HG02943 (cell line): ENCODE data around the gene AURKAIP1.

Experiments
- ATAC-seq: cut with Tn5 transposase; IDR thresholded peaks from one replicate; pipeline ENCODE4 v1.9.1; 2021; ENCODE audit warnings: mild to moderate bottlenecking, low read depth, moderate library complexity; ENCODE audit not compliant: unreplicated experiment

Gene AURKAIP1

DNA sequence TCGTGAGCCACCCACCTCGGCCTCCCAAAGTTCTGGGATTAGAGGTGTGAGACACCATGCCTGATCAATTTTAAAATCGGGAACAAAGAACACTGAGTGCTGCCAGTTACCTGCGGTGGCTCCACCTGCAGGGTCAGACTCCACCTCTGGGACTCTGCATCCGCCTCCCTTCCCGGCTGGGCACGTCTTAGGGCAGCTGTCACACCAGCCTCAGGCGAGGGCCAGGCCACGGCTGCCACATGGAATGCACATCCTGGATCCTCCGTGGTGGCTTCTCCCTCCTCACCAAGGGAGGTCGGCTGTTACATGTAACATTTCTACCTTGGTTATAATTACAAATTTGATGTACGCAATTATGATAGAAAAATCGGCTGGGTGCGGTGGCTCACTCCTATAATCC, 10.7 kb downstream of the AURKAIP1 start:
- no peak for ATAC-seq

DNA sequence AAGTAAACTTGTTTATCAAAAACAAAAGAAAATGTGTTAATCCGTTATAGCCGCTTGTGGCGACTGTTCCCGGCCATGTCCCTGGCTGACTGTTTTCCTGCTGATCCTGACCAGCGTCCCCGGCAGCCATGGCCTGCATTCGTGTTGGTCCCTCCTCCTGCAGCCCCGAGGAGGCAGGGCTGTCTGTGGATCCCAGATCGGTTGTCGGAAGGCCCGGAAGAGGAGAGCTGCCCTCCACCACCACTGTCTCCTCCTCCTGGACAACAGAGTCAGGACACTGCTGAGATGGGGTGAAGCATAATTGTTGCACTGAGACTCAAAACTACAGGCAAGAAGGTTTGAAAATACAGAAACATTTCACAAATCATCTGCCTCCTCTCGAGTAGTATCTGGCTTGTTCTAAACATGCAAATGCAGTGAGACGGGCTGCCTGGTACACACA, 13.0 kb downstream of the AURKAIP1 start:
- ATAC-seq = no peak

DNA sequence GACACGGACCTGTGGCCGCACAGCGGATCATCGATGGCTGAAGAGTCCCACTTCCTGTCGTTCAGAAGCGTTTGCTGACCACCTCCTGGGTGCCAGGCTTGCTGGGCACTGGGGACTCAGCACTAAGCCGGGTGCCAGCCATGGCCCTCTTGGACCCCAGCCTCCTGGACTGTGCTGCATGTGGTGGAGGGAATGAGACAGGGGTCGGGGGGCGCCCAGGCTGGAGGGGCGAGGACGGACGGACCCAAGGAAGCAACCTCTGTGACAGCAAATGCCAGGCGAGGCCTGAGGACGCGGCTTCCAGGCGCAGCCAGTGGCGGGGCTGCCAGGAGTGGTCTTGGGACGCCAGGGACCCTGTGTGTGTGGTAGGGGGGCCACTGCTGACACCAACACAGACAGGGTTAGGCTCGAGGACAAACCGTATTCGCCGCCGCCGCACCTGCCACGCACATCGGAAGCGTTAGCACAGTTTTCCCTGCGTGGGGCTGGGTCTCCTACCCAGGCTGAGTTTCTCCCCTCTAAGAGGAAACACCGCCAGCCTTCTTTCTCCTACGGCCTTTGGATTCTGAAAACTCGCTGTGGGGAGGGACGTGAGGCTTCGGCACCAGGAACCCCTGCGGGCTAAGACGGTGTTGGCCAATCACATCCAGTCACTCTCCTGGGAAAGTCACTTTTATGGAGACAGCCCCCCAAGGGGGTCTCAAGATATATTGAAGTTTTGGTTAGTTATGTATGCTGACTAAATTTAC, 13.6 kb downstream of the AURKAIP1 start:
- ATAC-seq = no peak

DNA sequence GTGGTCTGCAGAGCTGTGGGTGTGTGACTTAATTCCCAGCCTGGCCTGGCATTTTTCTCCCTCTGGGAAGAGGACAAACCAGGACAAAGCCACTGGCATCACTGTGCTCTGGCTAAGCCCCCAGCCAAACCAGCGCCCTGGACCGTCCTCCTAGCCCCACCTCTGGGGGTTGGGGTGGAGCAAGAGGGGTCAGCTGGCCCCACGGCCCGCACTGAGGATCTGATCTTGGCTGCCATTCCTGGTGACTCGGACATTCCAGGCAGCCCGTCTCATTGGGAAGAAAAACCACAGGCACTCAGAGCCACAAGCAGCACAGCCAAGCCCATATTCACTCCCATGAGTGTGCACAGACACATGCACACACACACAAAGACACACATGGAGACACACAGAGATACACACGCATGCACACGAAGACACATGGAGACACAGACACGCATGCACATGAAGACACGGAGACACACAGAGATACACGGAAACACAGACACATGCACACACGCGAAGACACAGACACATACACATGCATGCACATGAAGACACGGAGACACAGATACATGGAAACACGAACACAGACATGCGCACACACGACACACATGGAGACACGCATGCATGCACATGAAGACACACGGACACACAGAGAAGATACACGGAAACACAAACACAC, 14.4 kb downstream of the AURKAIP1 start:
- ATAC-seq = no peak

DNA sequence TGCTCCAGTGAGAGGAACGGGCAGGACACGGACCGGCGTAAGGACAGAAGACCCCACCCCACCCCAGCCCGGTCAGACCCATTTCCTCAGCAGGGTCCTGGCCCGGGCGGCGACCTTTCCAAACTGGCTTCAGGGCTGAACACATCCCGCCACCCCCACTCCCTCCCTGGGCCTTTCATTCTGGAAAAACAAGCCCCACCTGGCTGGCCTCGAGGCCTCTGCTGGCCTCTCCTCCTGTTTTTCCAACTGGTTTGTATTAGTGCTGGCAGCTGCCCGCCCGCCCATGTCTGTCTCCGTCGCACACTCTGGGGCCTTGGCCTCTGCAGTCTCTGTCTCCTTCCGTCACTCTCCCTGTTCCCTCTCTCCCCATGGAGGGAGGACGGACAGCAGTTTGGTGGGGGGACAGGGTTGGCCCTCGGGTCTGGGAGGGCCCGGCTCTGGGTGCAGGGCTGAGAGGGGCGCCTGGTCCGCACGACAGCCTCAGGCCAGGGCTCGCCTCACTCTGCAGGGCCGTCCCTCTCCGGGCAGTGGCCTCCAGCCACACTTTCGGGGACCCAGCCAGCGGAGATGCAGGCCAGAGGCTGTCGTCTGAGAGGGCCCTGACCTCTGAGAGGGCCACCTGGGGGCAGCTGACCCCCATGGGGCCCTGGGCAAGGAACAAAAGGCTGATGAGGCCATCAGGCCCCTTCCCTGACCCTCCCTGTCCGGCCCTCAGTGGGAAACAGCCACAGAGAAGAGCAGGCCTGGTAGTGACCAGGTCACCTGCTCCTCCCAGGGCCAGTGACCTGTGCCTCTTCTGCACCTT, 15.1 kb downstream of the AURKAIP1 start:
- no peak for ATAC-seq

DNA sequence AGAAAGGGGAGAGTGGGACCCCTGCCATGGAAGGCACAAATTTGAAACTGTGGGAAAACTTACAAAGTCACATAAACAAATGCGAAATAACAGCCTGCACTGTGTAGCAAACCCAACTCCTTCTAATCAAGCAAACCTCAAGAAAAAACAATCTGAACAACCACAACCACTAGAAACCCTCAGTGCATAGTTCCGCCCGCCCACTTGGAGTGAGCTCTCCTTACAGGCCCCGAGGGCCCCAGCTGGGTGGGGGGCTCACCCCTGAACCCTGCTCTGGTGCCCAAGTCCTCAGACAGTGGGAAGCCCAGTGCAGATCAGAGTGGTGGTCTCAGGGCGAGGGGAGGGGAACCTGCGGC, 15.7 kb downstream of the AURKAIP1 start:
- no peak for ATAC-seq

DNA sequence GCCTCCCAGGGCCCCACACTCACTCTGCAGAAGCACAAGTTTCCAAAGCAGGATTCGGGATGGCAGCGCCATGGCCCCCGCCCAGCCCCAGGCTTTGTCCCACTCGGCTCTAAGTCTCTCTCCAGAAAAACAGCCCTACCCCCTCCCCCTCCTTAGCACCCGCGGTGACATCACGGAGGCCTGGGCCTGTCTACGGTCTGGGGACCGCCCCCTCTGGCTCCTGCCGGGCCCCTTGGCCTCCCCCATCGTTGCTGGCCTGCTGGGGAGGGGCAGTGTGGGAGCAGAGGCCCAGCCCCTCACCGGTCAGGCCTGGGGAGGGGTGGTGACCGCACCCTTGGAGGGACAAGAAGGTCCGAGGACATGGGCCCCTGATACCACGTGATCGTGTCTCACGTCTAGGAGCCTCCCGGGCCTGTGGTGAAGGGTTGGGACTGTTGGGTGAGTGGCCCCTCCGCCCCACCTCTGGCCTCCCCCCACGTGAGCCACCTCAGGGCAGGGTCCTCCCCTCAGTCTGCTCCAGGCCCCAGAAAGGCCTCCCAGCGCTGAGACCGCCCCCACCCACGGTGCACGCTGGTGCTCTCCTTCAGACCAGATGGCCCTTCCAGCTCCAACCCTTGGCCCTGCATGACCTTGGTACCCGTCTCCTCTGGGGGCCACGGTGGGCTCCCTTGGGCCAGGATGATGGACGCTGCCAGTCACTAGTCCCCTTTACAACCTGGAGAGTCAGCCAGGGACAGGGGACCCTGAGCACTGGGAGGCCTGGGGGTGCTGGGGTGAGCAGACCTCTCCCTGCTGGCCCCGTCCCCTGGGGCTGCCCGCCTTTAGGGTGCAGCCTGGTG, 16.4 kb downstream of the AURKAIP1 start, which contains the start of gene MXRA8:
TSS of gene MXRA8 (minus strand) at position 123 of the 839 bp plus-strand sequence. CDS start at position 72, 51 bp downstream.
- no peak for ATAC-seq

DNA sequence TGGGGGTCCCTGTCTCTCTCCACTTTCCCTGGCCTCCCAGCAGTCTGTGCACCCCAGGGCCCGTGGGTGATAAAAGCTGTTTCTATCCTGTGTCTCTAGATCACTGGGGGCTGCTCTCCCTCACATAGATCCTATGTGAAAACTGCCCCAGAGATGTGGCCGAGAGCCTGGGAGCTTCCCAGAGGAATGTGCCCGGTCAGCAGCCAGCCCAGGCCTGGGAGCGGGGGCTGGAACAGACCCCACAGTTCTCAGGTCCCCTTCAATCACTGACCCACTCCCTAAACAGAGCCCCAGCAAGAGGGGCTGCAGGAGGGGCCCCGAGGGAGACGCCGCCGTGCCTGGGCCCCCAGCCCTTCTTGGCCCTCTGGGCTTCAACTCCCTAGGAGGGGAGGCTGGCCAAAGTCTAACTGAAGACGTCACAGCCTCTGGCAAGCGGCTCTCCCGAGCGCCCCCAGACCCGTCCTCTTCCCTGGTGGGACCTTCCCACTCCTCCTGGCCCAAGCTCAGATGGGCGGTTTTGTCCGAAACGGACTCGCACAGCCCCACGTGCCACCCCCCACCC, 17.1 kb downstream of the AURKAIP1 start:
- ATAC-seq = no peak

DNA sequence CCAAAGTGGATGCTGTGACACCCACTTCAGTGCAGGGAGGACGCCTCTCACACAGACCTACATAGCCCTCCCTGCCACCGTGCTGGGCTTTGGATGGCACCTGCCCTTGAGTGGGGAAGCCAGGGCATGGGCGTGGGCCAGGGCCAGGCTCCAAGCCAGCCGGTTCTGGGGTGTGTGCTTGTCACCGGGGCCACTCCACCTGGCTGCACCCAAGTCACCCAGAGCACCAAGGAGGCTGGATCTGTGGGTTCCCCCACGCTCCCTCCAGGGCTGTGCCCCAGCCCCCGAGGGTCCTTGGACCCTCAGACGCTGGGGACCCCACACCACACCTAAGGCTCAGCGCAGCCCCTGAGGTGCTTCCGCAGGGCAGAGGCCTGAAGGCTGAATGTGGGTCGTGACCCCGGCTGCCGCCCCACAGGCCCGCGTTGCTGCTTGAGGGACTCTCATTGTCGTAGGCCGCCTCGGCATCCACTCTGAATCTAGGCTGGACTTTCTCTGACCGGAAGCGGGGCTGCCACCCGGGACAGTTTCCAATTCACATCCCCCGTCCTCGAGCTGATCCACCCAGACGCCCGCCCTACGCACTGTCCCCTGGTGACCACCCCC, 18.1 kb downstream of the AURKAIP1 start:
- no peak for ATAC-seq

DNA sequence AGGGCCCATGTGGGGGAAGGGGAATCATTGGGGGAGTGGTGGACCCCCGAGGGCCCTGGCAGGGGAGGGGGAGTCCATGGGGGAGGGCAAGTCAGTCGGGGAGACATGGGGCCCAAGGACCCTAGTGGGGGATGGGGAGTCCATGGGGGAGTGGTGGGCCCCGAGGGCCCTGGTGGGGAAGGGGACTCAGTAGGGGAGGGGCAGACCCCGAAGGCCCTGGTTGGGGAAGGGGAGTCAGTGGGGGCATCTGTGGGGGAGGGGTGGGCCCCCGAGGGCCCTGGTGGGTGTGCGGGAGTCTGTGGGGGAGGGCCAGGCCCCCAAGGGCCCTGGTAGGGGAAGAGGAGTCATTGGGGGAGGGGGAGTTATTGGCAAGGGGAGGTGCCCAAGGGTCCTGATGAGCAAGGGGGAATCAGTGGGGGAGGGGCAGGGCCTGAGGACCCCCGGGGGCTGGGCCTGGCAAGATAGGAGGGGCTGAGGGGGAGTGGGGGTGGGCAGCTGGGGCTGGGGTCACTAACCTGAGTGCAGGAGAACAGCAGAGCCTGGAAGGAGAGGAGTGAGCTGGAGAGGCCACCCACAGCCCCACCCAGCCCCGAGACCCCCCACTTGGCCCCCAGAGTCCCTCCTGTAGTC, 18.7 kb downstream of the AURKAIP1 start:
- ATAC-seq = no peak

DNA sequence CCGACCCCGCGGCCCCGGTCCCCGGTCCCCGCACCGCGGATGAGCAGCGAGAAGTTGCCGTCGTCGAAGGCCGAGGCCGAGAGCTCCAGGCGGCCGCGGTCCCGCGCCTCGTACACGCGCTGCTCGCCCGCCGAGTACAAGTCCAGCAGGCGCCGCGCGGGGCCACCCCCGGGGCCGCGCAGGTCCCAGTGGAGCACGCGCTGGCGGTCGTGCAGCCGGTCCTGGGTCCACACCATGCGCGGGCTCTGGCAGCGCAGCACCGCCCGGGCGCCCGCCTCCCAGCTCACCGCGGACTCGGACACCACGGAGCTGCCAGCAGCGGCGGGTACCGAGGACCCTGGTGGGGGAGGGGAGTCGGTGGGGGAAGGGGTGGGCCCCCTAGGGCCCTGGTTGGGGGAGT, 19.6 kb downstream of the AURKAIP1 start:
- ATAC-seq = no peak

DNA sequence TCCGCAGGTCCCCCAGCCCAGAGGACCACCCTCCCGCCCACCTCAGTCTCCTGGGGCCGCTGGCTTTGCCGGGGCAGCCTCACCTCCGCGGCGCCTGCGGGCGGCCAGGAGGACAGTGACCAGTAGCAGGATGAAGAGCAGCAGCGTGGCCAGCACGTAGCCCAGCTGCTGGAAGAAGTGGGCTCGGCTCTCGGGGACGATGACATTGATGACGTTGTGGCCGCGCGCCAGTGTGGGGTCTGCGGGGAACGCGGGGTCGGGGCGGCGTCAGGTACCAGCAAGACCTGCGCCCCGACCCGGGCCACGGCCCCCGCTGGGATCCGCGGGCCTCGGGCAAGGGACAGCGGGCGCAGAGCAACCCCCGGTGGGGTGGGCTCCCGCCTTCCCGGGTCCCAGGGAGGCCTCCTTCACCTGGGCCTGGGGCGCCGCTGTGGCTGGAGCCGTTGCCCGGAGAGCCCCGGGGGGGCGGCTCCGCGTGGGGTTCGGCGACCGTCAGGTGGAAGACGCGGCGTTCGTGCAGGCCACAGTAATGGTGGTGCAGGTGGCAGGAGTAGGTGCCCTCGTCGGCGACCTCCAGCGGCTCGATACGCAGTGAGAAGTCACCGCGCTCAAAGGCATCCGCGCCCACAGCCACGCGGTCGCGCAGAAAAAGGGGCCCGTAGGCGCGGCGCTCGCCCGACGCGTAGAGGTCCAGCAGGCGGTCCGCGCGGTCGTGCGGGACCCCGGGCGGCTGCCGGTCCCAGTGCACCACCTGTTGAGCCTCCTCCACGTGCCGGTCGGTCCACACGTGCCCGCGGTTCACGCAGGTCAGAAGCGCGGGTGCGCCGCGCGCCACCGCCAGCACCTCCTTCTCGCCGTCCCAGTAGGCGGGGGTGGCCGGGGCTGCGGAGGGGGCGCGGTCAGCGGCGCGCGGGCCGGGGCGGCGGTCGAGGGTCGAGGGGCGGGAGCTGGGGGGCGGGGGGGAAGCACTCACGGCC, 20.4 kb downstream of the AURKAIP1 start:
- no peak for ATAC-seq

DNA sequence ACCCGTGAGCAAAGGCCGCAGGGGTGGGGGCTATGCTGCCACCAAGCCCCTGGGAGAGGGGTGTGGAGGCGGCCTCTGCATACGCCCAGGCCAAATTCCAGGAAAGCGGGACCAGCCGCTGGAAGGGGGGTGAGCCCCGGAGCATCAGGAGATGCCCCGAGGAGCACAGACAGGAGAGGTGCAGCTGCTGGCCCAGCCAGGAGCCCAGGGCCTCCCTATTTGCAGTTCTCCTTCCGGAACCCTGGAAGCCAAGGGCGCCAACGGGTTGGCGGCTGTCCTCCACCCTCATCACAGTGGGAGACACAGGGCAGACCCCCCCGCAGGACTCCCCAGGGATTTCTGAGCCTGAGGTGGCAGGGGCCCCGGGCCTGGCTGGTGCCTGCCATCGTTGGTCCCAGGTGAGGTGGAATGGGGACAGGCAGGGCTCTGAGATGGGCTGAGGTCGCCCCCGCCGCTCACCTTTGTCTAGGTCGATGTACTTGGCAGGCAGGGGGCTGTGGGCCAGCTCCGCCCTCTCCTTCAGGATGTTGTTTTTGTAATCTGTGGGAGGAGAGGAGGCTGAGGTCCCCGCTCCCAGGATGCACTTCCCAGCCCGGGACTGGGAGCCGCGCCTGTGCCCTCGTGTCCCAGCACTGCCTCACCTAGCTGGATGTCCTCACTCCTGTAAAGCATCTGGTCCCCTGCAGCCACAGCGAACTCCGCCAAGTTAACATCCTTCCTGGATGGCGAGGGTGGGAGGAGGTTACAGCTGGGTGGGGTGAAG, 21.4 kb downstream of the AURKAIP1 start:
- ATAC-seq = no peak

DNA sequence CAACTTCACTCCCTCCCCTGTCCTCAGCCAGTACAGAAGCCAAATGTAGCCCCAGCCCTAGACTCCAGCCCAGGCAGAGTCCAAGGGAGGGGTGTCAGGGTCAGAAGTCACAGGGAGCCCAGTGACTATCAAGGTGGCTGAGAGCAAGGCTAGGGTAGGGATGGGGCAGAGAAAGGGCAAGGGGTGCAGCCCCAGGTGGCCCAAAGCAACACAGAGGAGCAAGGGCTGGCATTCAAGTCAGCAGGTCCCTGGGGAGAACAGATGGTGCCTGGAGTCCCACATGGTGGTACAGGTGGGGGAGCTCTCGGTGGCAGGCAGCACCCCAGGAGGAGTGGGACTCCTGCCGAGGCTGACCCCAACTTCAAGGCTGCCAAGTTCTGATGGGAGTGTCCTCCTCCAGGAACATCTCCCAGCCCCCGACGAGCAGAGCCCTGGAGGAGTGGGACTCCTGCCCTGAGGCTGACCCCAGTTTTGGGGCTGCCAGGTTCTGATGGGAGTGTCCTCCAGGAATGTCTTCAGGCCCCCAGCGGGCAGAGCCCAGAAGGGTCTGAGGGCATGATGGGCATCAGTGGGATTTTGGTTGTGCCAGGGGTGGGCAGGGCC, 22.1 kb downstream of the AURKAIP1 start:
- no peak for ATAC-seq

DNA sequence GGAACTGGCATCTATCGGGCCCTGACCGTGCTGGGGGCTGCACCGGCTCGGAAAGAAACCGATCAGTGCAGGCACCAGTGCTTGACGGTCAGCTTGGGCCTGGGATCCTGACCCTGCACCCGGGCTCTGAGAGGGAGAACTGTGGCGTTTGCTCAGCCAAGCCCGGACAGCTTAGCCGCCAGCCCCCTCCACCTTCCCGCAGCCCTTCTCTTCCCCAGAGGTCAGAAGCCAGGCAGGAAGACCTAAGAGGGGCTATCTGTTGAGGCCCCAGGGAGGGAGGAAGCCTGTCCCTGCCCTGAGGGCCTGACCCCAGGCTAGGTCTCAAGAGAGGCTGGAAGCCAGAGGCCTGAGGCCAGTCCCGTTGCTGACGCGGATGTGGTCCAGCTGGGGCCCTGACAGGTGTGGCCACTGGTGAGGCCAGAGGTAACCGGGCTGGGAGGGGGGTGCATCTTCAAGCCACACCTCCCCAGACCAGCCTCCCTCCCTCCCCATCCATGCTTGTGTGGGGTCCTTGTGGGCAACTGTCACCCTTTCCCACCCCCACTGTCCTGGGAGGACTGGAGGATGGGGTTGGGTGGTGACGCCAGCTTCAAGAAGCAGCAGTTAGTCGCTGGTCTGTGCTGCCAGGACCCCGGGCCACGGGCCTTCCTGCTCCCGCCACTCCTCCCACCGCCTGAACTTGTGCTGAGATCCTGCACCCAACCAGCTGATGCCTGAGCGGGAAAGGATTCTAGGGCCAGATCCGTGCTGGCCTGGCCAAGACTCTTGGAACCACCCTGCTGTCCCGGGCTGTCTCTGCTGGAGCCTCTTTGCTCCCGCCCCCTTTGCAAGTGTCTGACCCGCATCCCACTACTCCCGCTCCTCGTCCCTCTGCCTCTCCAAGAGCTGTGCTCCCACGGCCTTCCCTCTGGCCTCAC, 23.2 kb downstream of the AURKAIP1 start:
- no peak for ATAC-seq
